HepG2 (cell line): ENCODE data around the gene GPATCH2. TPM values are rescaled to one million over a fixed set of nuclear protein-coding genes. Genes with fewer than 3 reads are reported as not detected.

Experiments used
- ATAC-seq: fragments of 200-7000 bp; cut with Tn5 transposase; 3 replicates; pipeline ENCODE4 v1.9.1; 2020; ENCODE audit warnings: mild to moderate bottlenecking, moderate library complexity
- BruUV-seq: library from RNA; stranded (reverse); fragments of 400-500 nt; replicated peaks from 2 replicates; lab custom pipeline; 2021; lab: Mats Ljungman, UMichigan
- CTCF ChIA-PET: fragments of 300-600 bp; formaldehyde crosslinking; extraction: SDS; loops from one replicate; lab custom pipeline; 2021; ENCODE audit warnings: low total read pairs, inconsistent platforms, low intra/inter-chr PET ratio; lab: Yijun Ruan, JAX
- POLR2A ChIA-PET: fragments of 350-600 bp; sonication (Branson Sonifier 250); formaldehyde crosslinking; loops from one replicate; lab custom pipeline; 2020; ENCODE audit warnings: antibody characterized with exemption, inconsistent platforms; lab: Yijun Ruan, JAX
- DNase-seq: peaks from one replicate; pipeline ENCODE4 v3.0.0-alpha.2; 2015; ENCODE audit warnings: low spot score
- FAIRE-seq: peaks from 3 replicates; lab custom pipeline; 2011; peaks lifted over from hg19 to GRCh38; lab: Jason Lieb, UNC
- H2AFZ ChIP-seq: one replicate; pipeline ENCODE4 v1.6.1; 2011; ENCODE audit warnings: low read length, inconsistent platforms
- H3K27ac ChIP-seq: fragments of 300-600 bp; 3 replicates; pipeline ENCODE4 v1.8.0; 2011; ENCODE audit warnings: mixed run types, mild to moderate bottlenecking, mixed read lengths, low read length, inconsistent platforms; ENCODE audit not compliant: insufficient read depth; ENCODE audit errors: extremely low read length
- H3K27me3 ChIP-seq, 2 experiments: fragments of 200-600 bp in 1 of 2; 2 replicates in 1 of 2; 3 replicates in 1 of 2; pipeline versions ENCODE4 v1.6.0 to v1.8.0; 2011; ENCODE audit warnings: low read length in 2 of 2, mild to moderate bottlenecking in 2 of 2, moderate library complexity in 2 of 2, inconsistent platforms in 1 of 2; ENCODE audit not compliant: insufficient read depth in 2 of 2, control insufficient read depth in 1 of 2
- H3K36me3 ChIP-seq, 2 experiments: fragments of 200-600 bp in 1 of 2; replicated peaks in 1 of 2; 2 replicates in 1 of 2; 3 replicates in 1 of 2; pipeline versions ENCODE4 v1.5.1 to v1.8.0; 2011; ENCODE audit warnings: low read length in 2 of 2, inconsistent platforms in 1 of 2; ENCODE audit not compliant: insufficient read depth in 2 of 2, control insufficient read depth in 1 of 2
- H3K4me1 ChIP-seq: 2 replicates; pipeline ENCODE4 v1.5.1; 2012; ENCODE audit warnings: low read length, inconsistent platforms; ENCODE audit not compliant: insufficient read depth
- H3K4me2 ChIP-seq: 2 replicates; pipeline ENCODE4 v1.6.0; 2011; ENCODE audit warnings: low read depth, low read length, inconsistent platforms
- H3K4me3 ChIP-seq, 3 experiments: fragments of 200-600 bp in 1 of 3; sonication (generic), shearing (Covaris generic) in 1 of 3; replicated peaks in 1 of 3; 2 replicates each; pipeline ENCODE4 v1.5.1; 2011 to 2016; ENCODE audit warnings: low read length in 3 of 3, inconsistent platforms in 2 of 3, low read depth in 2 of 3, mild to moderate bottlenecking in 2 of 3, control low read depth in 1 of 3, mixed read lengths in 1 of 3; ENCODE audit not compliant: insufficient read depth in 1 of 3
- H3K79me2 ChIP-seq: one replicate; pipeline ENCODE4 v1.6.1; 2011; ENCODE audit warnings: low read length, inconsistent platforms; ENCODE audit not compliant: insufficient read depth
- H3K9ac ChIP-seq: 2 replicates; pipeline ENCODE4 v1.6.0; 2011; ENCODE audit warnings: mild to moderate bottlenecking, low read depth, low read length, inconsistent platforms; ENCODE audit not compliant: insufficient read depth
- H3K9me3 ChIP-seq: 2 replicates; pipeline ENCODE4 v1.5.1; 2012; ENCODE audit warnings: mild to moderate bottlenecking, low read length
- H4K20me1 ChIP-seq: 2 replicates; pipeline ENCODE4 v1.6.0; 2011; ENCODE audit warnings: inconsistent platforms, mild to moderate bottlenecking, low read length, moderate library complexity; ENCODE audit not compliant: insufficient read depth
- ARID5B ChIP-seq: IDR thresholded peaks from 2 replicates; pipeline ENCODE4 v1.4.0; 2020; ENCODE audit warnings: mild to moderate bottlenecking, missing genetic modification reagents
- JDP2 ChIP-seq: sonication (generic); formaldehyde crosslinking; IDR thresholded peaks from 2 replicates; pipeline ENCODE4 v1.8.1; 2022; ENCODE audit warnings: missing genetic modification reagents, borderline replicate concordance
- U2AF2 ChIP-seq: fragments of 200-400 bp; formaldehyde crosslinking; IDR thresholded peaks from 2 replicates; pipeline ENCODE4 v1.6.1; 2017; ENCODE audit warnings: low read depth, mild to moderate bottlenecking, low read length
- ZNF253 ChIP-seq: sonication (generic); formaldehyde crosslinking; IDR thresholded peaks from 2 replicates; pipeline ENCODE4 v1.8.0; 2022; ENCODE audit warnings: mild to moderate bottlenecking, missing genetic modification reagents, borderline replicate concordance
- WGBS: methylation state at CpG from one replicate; pipeline ENCODE4 v1.1.6; 2017; ENCODE audit warnings: low lambda C conversion rate; 5-methylcytosine and 5-hydroxymethylcytosine counted together
- in situ Hi-C: cut with HindIII; loops from 2 replicates; pipeline ENCODE4 v1.10.0; 2017; ENCODE audit warnings: low pct_unique_long_range_greater_than_20kb; ENCODE audit not compliant: extremely low pct_ligation_motif_present
- intact Hi-C: fragments of 100-400 bp; cut with micrococcal nuclease; formaldehyde crosslinking; loops from one replicate; pipeline ENCODE4 v1.10.0; 2022; ENCODE audit not compliant: unreplicated experiment
- polyA plus RNA-seq, 8 experiments: library from polyadenylated mRNA; depleted of rRNA in 3 of 8; stranded (reverse) in 7 of 8; unstranded in 1 of 8; fragments of >200 nt; fragmentation: Illumina TruSeq in 4 of 8; extraction: Trizol in 4 of 8; gene quantifications; 2 replicates each; pipeline versions ENCODE4 v1.2.1 to v1.2.3, GENCODE V29; 2011 to 2016; ENCODE audit warnings: low read depth in 4 of 8, missing spikeins in 1 of 8, mixed read lengths in 1 of 8; ENCODE audit not compliant: insufficient read depth in 1 of 8
- total RNA-seq, 5 experiments: library from RNA; depleted of rRNA; stranded (reverse); fragments of >200 nt; fragmentation: Illumina TruSeq; extraction: Trizol; gene quantifications; 2 replicates each; pipeline ENCODE4 v1.2.3, GENCODE V29; 2016; ENCODE audit warnings: low read depth in 1 of 5

Gene GPATCH2
- total and polyA plus RNA-seq, 2 of the 13 experiments (the other 11 are each of a cell fraction or from before 2014, with no cell fraction given), result 3.5 to 15.7 TPM

GRCh38 chr1:217417363-217417762, 213.5 kb downstream of the GPATCH2 start (continued):
- no peak for TF ChIP-seq ARID5B (CRISPR knock-in tag)

- no peak overlapping the region for H2AFZ ChIP-seq
- TF ChIP-seq U2AF2 (no peak), ZNF253 (CRISPR knock-in tag) (no peak), JDP2 (CRISPR knock-in tag) (no peak)
- no peak for FAIRE-seq
- no peak overlapping the region for H3K4me2 ChIP-seq
- no peak for DNase-seq
- H3K27ac ChIP-seq, result no peak overlapping the region
- no peaks in the 10 kb centered on the region for H3K4me1 ChIP-seq
- no TSS peak for BruUV-seq
- H3K79me2 ChIP-seq, result no peaks in the 10 kb centered on the region
- 55% methylated on average over 9 of the region's 9 CpGs for WGBS
- ATAC-seq, result no peak
- no peaks in the 10 kb centered on the region for H3K36me3 ChIP-seq
- H3K9me3 ChIP-seq, result no peaks in the 10 kb centered on the region
- no peaks in the 10 kb centered on the region for H4K20me1 ChIP-seq
- H3K27me3 ChIP-seq, result no peaks in the 10 kb centered on the region
- intact Hi-C loops (no loop called here), in situ Hi-C loops (no loop called here)
- ChIA-PET CTCF (no interaction called here), POLR2A (no interaction called here)
- H3K9ac ChIP-seq, result no peak overlapping the region
- H3K4me3 ChIP-seq, result no peak overlapping the region
These were observed 223.3 kb downstream of the GPATCH2 start for GRCh38 chr1:217407534-217408001.
